ENCODE results near the gene ACTBL2. TPM values are rescaled to one million over a fixed set of nuclear protein-coding genes. Genes with fewer than 3 reads are reported as not detected.

ACTBL2 gene
- total RNA-seq (not detected), polyA plus RNA-seq (not detected)

DNA sequence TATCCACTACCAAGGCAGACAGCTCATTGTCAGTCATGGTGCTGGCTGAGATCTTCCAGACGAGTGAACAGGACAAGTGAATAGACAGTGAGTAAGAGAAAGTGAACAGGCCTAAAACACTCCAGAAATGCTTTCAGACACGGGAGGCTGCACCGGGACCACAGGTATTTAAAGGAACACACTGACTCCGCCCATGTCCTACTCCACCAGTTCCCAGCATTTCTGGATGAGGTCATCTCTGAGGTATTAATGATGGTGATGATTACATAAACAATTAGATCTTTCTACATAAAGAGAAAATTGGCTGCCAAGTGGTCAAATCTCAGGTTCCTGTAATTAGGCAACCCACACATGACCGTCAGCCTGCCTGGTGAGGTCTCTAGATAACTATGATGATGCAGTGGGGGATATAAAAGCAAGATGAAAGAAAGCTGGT is at the start of gene ACTBL2:
TSS of gene ACTBL2 (minus strand) at position 141 of the 436 bp plus-strand sequence. CDS start at position 37, 104 bp downstream.
- no peaks in the 10 kb centered on the region for H3K36me3 ChIP-seq (ENCODE audit: control insufficient read depth in 4 of 4, insufficient read depth in 3 of 4, low read depth in 1 of 4, low read length in 3 of 4)
- H3K4me3 ChIP-seq (ENCODE audit: low read depth in 1 of 3, low read length in 3 of 3): no peak within 1 kb of the TSS
- TF ChIP-seq, protein P1, sequence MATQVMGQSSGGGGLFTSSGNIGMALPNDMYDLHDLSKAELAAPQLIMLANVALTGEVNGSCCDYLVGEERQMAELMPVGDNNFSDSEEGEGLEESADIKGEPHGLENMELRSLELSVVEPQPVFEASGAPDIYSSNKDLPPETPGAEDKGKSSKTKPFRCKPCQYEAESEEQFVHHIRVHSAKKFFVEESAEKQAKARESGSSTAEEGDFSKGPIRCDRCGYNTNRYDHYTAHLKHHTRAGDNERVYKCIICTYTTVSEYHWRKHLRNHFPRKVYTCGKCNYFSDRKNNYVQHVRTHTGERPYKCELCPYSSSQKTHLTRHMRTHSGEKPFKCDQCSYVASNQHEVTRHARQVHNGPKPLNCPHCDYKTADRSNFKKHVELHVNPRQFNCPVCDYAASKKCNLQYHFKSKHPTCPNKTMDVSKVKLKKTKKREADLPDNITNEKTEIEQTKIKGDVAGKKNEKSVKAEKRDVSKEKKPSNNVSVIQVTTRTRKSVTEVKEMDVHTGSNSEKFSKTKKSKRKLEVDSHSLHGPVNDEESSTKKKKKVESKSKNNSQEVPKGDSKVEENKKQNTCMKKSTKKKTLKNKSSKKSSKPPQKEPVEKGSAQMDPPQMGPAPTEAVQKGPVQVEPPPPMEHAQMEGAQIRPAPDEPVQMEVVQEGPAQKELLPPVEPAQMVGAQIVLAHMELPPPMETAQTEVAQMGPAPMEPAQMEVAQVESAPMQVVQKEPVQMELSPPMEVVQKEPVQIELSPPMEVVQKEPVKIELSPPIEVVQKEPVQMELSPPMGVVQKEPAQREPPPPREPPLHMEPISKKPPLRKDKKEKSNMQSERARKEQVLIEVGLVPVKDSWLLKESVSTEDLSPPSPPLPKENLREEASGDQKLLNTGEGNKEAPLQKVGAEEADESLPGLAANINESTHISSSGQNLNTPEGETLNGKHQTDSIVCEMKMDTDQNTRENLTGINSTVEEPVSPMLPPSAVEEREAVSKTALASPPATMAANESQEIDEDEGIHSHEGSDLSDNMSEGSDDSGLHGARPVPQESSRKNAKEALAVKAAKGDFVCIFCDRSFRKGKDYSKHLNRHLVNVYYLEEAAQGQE (IDR thresholded peaks at IDR 0.05): no peak
- TF ChIP-seq NR2F2 (IDR thresholded peaks at IDR 0.05) (no peak), SP1 (IDR thresholded peaks at IDR 0.05) (no peak)
- 85% methylated on average over 5 of the region's 5 CpGs for WGBS
- no peak within 1 kb of the TSS for H3K9ac ChIP-seq (ENCODE audit: low read depth in 1 of 2, low read length in 2 of 2)
- DNase-seq (ENCODE audit: low spot score): no peak
- H3K4me1 ChIP-seq (ENCODE audit: control insufficient read depth in 4 of 4, insufficient read depth in 4 of 4, low read length in 3 of 4): no peaks in the 10 kb centered on the region
- peaks cover 0 to 6% (median 0%) of the 10 kb centered on the region in 4 donors for H3K27me3 ChIP-seq (ENCODE audit: control insufficient read depth in 4 of 4, insufficient read depth in 4 of 4, low read length in 3 of 4)
- no peak within 1 kb of the TSS for H3K27ac ChIP-seq (ENCODE audit: low read depth in 1 of 2, low read length in 2 of 2)
- H3K9me3 ChIP-seq (ENCODE audit: control insufficient read depth in 4 of 4, low read length in 3 of 4): no peaks in the 10 kb centered on the region

DNA sequence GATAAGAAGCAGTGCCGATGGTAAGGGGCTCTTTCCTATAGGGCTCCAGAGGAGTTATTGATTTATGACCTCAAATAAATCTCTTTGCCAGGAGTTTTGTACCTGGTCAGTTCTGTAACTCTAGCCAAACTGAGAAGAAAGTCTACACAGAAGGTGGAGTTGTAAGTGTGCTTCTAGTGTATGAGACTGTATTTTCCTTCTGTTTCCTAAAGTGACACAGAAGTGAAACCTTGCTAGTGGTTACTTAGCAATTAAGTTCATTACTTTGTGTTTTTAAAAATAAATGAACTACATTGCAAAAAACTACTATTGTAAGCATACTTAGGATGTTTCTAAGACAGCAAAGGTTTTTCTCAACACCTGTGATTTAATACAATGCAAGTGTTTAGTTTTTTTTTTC is 48.7 kb upstream of the ACTBL2 start:
- H3K9ac ChIP-seq (ENCODE audit: low read depth in 1 of 2, low read length in 2 of 2): no peak overlapping the region
- DNase-seq (ENCODE audit: low spot score): no peak
- no peaks in the 10 kb centered on the region for H3K9me3 ChIP-seq (ENCODE audit: control insufficient read depth in 4 of 4, low read length in 3 of 4)
- H3K4me3 ChIP-seq (ENCODE audit: low read depth in 1 of 3, low read length in 3 of 3): no peak overlapping the region
- peaks cover 0 to 2% (median 0%) of the 10 kb centered on the region in 4 donors for H3K27me3 ChIP-seq (ENCODE audit: control insufficient read depth in 4 of 4, insufficient read depth in 4 of 4, low read length in 3 of 4)
- WGBS: 81% methylated on average over 1 of the region's 1 CpG
- no peaks in the 10 kb centered on the region for H3K4me1 ChIP-seq (ENCODE audit: control insufficient read depth in 4 of 4, insufficient read depth in 4 of 4, low read length in 3 of 4)
- no peaks in the 10 kb centered on the region for H3K36me3 ChIP-seq (ENCODE audit: control insufficient read depth in 4 of 4, insufficient read depth in 3 of 4, low read depth in 1 of 4, low read length in 3 of 4)
- TF ChIP-seq RAD21 (IDR thresholded peaks at IDR 0.05): no peak
- no peak overlapping the region for H3K27ac ChIP-seq (ENCODE audit: low read depth in 1 of 2, low read length in 2 of 2)

DNA sequence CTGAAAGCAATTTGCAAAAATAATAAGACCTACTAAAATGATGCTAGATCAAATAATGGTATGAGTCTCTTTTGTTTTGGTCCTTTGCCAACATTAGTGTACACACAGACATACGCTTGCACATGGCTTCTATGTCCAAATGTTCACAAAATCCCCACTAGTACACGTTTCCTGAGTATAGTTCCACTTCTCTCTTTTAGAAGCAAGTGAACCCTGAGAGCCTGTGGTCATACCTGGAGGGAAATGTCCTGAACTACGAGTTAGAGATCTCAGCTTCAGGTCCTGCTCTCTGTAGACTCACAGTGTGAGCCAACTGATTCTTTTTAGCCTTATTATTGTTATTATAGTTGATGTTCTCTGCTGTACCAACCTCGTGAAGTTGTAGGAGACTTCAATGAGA is 47.3 kb upstream of the ACTBL2 start:
- no peaks in the 10 kb centered on the region for H3K36me3 ChIP-seq (ENCODE audit: control insufficient read depth in 4 of 4, insufficient read depth in 3 of 4, low read depth in 1 of 4, low read length in 3 of 4)
- no peaks in the 10 kb centered on the region for H3K9me3 ChIP-seq (ENCODE audit: control insufficient read depth in 4 of 4, low read length in 3 of 4)
- H3K4me1 ChIP-seq (ENCODE audit: control insufficient read depth in 4 of 4, insufficient read depth in 4 of 4, low read length in 3 of 4): no peaks in the 10 kb centered on the region
- peaks cover 0 to 2% (median 0%) of the 10 kb centered on the region in 4 donors for H3K27me3 ChIP-seq (ENCODE audit: control insufficient read depth in 4 of 4, insufficient read depth in 4 of 4, low read length in 3 of 4)
- no peak overlapping the region for H3K27ac ChIP-seq (ENCODE audit: low read depth in 1 of 2, low read length in 2 of 2)
- DNase-seq (ENCODE audit: low spot score): no peak
- TF ChIP-seq RAD21 (IDR thresholded peaks at IDR 0.05) (no peak), SP1 (IDR thresholded peaks at IDR 0.05) (no peak), YY1 (IDR thresholded peaks at IDR 0.05) (no peak), RXRA (IDR thresholded peaks at IDR 0.05) (no peak), FOXA1 (IDR thresholded peaks at IDR 0.05) (no peak), JUND (IDR thresholded peaks at IDR 0.05) (no peak), EGR1 (IDR thresholded peaks at IDR 0.05; ENCODE audit: low read depth in 2 of 2) (no peak), GABPA (IDR thresholded peaks at IDR 0.05 in 1 of 2, conservative IDR thresholded peaks at IDR 0.05 in 1 of 2) (no peak), NR2F2 (IDR thresholded peaks at IDR 0.05) (no peak), FOXA2 (IDR thresholded peaks at IDR 0.05) (no peak)
- TF ChIP-seq, protein P2, sequence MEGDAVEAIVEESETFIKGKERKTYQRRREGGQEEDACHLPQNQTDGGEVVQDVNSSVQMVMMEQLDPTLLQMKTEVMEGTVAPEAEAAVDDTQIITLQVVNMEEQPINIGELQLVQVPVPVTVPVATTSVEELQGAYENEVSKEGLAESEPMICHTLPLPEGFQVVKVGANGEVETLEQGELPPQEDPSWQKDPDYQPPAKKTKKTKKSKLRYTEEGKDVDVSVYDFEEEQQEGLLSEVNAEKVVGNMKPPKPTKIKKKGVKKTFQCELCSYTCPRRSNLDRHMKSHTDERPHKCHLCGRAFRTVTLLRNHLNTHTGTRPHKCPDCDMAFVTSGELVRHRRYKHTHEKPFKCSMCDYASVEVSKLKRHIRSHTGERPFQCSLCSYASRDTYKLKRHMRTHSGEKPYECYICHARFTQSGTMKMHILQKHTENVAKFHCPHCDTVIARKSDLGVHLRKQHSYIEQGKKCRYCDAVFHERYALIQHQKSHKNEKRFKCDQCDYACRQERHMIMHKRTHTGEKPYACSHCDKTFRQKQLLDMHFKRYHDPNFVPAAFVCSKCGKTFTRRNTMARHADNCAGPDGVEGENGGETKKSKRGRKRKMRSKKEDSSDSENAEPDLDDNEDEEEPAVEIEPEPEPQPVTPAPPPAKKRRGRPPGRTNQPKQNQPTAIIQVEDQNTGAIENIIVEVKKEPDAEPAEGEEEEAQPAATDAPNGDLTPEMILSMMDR (IDR thresholded peaks at IDR 0.05; ENCODE audit: low read depth, low read length, missing input control): no peak
- TF ChIP-seq, protein P3, sequence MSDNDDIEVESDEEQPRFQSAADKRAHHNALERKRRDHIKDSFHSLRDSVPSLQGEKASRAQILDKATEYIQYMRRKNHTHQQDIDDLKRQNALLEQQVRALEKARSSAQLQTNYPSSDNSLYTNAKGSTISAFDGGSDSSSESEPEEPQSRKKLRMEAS (IDR thresholded peaks at IDR 0.05): no peak
- TF ChIP-seq, protein P1 (IDR thresholded peaks at IDR 0.05): no peak
- TF ChIP-seq, protein P4, sequence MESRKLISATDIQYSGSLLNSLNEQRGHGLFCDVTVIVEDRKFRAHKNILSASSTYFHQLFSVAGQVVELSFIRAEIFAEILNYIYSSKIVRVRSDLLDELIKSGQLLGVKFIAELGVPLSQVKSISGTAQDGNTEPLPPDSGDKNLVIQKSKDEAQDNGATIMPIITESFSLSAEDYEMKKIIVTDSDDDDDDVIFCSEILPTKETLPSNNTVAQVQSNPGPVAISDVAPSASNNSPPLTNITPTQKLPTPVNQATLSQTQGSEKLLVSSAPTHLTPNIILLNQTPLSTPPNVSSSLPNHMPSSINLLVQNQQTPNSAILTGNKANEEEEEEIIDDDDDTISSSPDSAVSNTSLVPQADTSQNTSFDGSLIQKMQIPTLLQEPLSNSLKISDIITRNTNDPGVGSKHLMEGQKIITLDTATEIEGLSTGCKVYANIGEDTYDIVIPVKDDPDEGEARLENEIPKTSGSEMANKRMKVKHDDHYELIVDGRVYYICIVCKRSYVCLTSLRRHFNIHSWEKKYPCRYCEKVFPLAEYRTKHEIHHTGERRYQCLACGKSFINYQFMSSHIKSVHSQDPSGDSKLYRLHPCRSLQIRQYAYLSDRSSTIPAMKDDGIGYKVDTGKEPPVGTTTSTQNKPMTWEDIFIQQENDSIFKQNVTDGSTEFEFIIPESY (IDR thresholded peaks at IDR 0.05): no peak
- no peak overlapping the region for H3K9ac ChIP-seq (ENCODE audit: low read depth in 1 of 2, low read length in 2 of 2)
- 68% methylated on average over 4 of the region's 4 CpGs for WGBS
- H3K4me3 ChIP-seq (ENCODE audit: low read depth in 1 of 3, low read length in 3 of 3): no peak overlapping the region

Data from liver (tissue), 9 donors.